GM21515 (cell line): ENCODE data around the gene CYB561A3.

ENCODE experiments used
- ATAC-seq: cut with Tn5 transposase; IDR thresholded peaks from one replicate; pipeline ENCODE4 v1.9.1; 2021; ENCODE audit not compliant: unreplicated experiment

CYB561A3 gene

DNA sequence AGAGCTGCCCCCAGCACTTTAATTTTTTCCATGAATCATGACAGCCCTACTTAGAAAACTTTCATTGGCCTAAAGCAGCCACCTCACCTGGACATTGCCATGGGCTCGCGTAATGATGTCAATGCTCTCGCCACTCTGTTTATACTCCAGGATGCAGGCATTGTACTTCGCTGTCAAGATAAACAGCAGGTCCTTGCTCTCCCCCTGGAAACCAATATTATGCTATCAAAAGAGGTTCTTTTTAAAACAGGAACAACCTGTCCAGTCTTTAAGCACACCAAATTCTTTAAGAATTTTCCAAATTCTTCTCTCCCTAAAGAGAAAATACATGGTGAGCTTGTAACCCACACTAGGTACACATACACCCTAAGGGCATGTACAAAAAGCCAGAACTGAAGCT is 31.8 kb downstream of the CYB561A3 start:
- ATAC-seq, result no peak

DNA sequence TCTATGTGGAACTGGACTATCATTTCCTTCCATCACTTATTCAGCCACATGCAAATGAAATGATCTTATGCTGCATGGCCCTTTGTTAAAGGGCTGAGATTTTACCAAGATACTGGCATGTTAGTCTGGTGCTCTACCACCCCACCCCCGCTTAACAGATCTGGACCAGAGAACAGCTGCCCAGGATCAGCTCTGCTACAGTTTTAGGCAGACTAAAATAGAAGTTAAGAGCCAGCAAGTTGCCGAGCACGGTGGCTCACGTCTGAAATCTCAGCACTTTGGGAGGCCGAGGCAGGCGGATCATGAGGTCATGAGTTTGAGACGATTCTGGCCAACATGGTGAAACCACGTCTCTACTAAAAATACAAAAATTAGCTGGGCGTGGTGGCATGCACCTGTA is 33.3 kb downstream of the CYB561A3 start:
- no peak for ATAC-seq

DNA sequence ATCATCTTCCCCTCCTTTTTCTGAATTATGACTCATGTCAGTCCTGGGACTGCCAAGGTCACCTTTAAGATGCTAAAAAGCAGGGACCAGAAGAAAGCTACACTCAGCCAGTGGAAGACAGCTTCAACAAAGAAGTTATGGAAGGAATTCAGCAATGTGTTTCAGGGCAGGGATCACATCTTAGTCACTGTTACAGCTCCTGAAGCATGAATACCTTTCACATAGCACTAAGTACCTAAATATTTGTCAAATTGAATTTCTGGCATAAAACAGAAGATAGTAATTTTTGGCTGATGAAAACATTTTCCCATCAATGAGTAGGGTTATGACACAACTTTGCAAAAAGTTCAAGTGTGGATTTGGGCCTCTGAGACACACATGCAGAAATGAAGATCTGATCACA is 34.0 kb downstream of the CYB561A3 start:
- ATAC-seq, result no peak

GRCh38 chr11:61325649-61326414 is 35.9 kb downstream of the CYB561A3 start:
- no peak for ATAC-seq

GRCh38 chr11:61315260-61315659 is 46.4 kb downstream of the CYB561A3 start:
- no peak for ATAC-seq

DNA sequence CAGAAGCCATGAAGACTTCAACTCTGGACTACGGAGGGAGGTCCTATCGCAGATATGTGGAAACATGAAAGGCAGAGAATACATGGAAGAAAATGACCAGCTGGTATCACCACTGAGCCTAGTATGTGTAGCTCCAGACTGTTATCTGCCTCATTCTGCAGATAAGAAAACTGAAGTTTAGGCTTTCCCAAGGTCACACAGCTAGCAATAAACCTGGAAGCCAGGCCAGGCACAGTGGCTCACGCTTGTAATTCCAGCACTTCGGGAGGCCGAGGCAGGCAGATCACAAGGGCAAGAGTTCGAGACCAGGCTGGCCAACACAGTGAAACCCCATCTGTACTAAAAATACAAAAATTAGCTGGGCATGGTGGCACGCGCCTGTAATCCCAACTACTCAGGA is 50.9 kb downstream of the CYB561A3 start:
- ATAC-seq, result no peak

DNA sequence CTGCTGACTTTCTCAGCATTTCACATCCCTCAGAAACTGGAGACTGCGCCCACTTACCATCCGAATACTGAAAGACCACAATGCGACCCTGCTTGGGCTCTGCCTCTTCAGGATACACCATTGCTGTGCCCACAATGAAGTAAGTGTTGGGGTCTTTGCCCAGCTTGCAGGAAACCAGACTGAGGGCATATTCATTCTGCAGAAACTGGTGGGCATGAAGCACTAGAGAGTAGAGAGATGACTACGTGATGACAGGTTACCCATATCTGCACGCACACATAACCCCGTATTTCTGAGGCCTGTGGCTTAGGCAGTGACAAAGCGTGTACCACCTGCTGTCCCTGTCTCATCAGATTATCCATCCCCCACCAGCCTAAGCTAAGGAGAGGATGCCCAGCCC is 51.9 kb downstream of the CYB561A3 start:
- ATAC-seq, result no peak

GRCh38 chr11:61309141-61309540 is 52.5 kb downstream of the CYB561A3 start:
- no peak for ATAC-seq

- no peak for ATAC-seq
Observed at GRCh38 chr11:61307354-61307753, 54.3 kb downstream of the CYB561A3 start.

GRCh38 chr11:61306221-61306620 is 55.5 kb downstream of the CYB561A3 start:
- ATAC-seq, result no peak

DNA sequence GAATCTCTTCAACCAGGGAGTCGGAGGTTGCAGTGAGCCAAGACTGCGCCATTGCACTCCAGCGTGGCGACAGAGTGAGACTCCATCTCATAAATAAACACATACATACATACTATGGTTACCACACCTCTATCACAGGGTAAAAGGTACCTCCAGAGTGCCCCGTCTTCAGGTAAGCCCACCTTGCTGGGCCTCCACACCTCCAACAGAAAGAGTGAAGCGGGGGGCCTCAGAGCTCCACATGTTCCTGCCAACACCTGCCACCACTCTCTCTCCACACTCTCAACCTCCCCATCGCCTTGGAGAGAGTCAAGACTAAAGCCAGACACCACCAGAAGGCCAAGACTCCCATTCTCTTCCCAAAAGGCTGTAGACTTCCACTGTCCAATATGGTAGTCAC is 56.3 kb downstream of the CYB561A3 start:
- no peak for ATAC-seq

GRCh38 chr11:61303725-61304124 is 58.0 kb downstream of the CYB561A3 start:
- ATAC-seq, result no peak

- ATAC-seq, result no peak
Observed at GRCh38 chr11:61302550-61302949, 59.1 kb downstream of the CYB561A3 start.
